ENCODE measurements around the gene REPIN1. TPM values are rescaled to one million over a fixed set of nuclear protein-coding genes. Genes with fewer than 3 reads are reported as not detected.

The REPIN1 gene
- polyA plus RNA-seq, 3 donors from 2014 or later = 40.6 to 86.0 (median 43.2) TPM

DNA sequence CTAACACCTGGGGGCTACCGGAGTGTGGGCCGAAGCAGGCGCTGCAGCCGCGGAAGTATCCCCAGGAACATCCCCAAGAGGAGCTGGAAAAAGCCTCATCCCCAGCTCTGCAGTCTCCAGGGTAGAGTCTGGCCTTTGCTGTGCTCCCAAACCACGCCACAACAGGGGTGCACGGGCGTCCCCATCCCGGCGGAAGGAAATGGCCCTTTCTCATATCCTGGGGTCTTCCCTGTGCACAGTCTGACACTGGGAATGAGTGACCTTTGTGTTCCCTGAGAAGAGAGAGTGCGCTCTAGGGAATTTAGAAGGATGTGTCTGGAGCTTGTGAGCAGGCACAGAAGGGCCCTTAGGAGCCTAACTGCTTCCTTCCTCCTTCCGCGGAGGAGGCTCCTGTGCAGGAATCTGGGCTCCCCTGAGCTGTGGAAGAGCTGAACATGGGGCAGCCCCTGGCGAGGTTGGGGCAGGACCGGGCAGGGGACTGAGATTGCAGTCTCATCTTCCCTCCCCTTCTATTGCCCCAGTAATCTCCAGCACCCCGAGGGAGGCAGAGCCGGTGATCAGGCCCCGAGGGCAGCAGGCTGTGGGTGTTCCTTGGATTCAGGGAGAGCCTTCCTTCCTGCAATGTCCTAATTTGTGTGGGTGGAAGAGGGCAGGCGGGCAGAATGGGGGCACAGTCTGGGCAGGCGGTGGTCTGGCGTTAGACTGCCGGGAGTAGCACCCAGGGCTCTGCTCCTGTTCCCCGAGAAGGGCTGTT, 1.3 kb downstream of the REPIN1 start:
- H3K36me3 Mint-ChIP-seq = peaks cover 0 to 4% (median 3%) of the 10 kb centered on the region in 3 donors
- peaks cover 33 to 45% of the 10 kb centered on the region in 2 donors for H3K4me1 Mint-ChIP-seq
- peaks cover 8 to 16% (median 8%) of the 10 kb centered on the region in 3 donors for H3K27me3 Mint-ChIP-seq (ENCODE audit: low read depth in 3 of 3)
- peak overlapping the region; percentile 94 to 98 (median 95) for H3K4me3 Mint-ChIP-seq
- no peaks in the 10 kb centered on the region for H3K9me3 Mint-ChIP-seq
- DNase-seq = no peak
- H3K27ac Mint-ChIP-seq = peak overlapping the region in 5 of 6 donors; percentile 86 to 96 (median 88)

GRCh38 chr7:150370612-150371071, 2.0 kb downstream of the REPIN1 start:
- peak overlapping the region; percentile 43 to 98 (median 95) for H3K4me3 Mint-ChIP-seq
- H3K4me1 Mint-ChIP-seq = peaks cover 33 to 45% of the 10 kb centered on the region in 2 donors
- H3K27me3 Mint-ChIP-seq (ENCODE audit: low read depth in 3 of 3) = peaks cover 7 to 16% (median 8%) of the 10 kb centered on the region in 3 donors
- H3K9me3 Mint-ChIP-seq = no peaks in the 10 kb centered on the region
- H3K36me3 Mint-ChIP-seq = peaks cover 0 to 4% (median 3%) of the 10 kb centered on the region in 3 donors
- DNase-seq = no peak
- peak overlapping the region in 4 of 6 donors; percentile 44 to 81 (median 70) for H3K27ac Mint-ChIP-seq

DNA sequence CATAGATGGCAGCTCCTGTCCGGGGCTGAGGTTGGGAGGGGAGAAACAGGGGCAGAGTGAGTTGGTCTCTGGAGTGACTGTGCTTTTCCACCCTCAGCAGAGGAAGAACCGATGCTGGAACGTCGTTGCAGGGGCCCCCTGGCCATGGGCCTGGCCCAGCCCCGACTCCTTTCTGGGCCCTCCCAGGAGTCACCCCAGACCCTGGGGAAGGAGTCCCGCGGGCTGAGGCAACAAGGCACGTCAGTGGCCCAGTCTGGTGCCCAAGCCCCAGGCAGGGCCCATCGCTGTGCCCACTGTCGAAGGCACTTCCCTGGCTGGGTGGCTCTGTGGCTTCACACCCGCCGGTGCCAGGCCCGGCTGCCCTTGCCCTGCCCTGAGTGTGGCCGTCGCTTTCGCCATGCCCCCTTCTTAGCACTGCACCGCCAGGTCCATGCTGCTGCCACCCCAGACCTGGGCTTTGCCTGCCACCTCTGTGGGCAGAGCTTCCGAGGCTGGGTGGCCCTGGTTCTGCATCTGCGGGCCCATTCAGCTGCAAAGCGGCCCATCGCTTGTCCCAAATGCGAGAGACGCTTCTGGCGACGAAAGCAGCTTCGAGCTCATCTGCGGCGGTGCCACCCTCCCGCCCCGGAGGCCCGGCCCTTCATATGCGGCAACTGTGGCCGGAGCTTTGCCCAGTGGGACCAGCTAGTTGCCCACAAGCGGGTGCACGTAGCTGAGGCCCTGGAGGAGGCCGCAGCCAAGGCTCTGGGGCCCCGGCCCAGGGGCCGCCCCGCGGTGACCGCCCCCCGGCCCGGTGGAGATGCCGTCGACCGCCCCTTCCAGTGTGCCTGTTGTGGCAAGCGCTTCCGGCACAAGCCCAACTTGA, 2.7 kb downstream of the REPIN1 start:
- Mint-ChIP-seq H3K27ac (peak overlapping the region in 3 of 6 donors; percentile 22 to 75 (median 44)), H3K9me3 (no peaks in the 10 kb centered on the region), H3K27me3 (ENCODE audit: low read depth in 3 of 3) (peaks cover 7 to 16% (median 8%) of the 10 kb centered on the region in 3 donors), H3K4me1 (peaks cover 36 to 45% of the 10 kb centered on the region in 2 donors), H3K36me3 (peaks cover 0 to 4% (median 3%) of the 10 kb centered on the region in 3 donors), H3K4me3 (peak overlapping the region in 1 of 5 donors; percentile 95)
- peak in 1 of 3 donors; percentile 14 for DNase-seq

GRCh38 chr7:150371996-150372270, 3.3 kb downstream of the REPIN1 start:
- H3K27me3 Mint-ChIP-seq (ENCODE audit: low read depth in 3 of 3) = peaks cover 7 to 16% (median 8%) of the 10 kb centered on the region in 3 donors
- H3K27ac Mint-ChIP-seq = no peak overlapping the region
- H3K9me3 Mint-ChIP-seq = no peaks in the 10 kb centered on the region
- no peak for DNase-seq
- no peak overlapping the region for H3K4me3 Mint-ChIP-seq
- H3K36me3 Mint-ChIP-seq = peaks cover 0 to 4% (median 3%) of the 10 kb centered on the region in 3 donors
- peaks cover 36 to 45% of the 10 kb centered on the region in 2 donors for H3K4me1 Mint-ChIP-seq

- Mint-ChIP-seq H3K4me3 (no peak overlapping the region), H3K9me3 (no peaks in the 10 kb centered on the region), H3K27ac (peak overlapping the region in 2 of 6 donors; percentile 22 to 28), H3K36me3 (peaks cover 0 to 4% (median 3%) of the 10 kb centered on the region in 3 donors), H3K27me3 (ENCODE audit: low read depth in 3 of 3) (peaks cover 7 to 16% (median 8%) of the 10 kb centered on the region in 3 donors), H3K4me1 (peaks cover 39 to 45% of the 10 kb centered on the region in 2 donors)
- DNase-seq = no peak
Measured at GRCh38 chr7:150372271-150373048, 3.8 kb downstream of the REPIN1 start.

DNA sequence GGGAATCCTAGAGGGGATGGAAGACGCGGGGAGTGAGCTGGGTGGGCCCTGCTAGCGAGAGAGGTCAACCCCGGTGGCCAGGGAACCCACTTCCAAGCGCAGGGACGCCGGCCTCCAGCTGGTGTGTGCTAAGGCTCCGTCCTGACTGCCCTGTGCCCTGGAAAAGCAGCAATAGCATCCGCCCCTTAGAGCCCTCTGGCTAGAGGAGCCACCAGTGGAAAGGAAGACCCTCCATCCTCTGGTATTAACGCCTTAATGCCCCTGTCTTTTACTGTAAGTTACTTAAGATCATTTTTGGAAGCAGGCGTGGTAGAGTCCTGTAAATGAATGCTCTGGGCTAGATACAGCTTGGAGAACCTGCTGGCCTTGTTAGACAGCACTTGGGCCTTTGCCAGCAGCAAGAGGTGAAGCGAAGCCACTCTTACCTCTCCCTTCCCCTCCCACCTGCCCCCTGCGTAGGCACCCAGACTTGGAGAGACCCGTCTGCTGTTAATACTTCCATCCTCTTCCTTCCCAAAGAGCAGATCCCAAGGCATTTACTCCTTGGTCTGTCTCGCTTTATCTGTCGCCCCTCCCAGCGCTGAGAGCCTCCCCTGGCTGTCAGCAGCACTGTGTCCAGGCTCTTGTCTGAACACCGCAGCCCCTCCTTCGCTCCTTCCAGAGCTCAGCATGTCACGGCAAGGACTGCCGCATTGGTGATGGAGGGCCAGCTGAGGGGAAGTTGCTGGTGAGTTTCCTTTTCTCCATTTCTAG, 4.6 kb downstream of the REPIN1 start:
- Mint-ChIP-seq H3K36me3 (peaks cover 0 to 4% (median 3%) of the 10 kb centered on the region in 3 donors), H3K4me3 (no peak overlapping the region), H3K27me3 (ENCODE audit: low read depth in 3 of 3) (peaks cover 1 to 14% (median 10%) of the 10 kb centered on the region in 3 donors), H3K9me3 (no peaks in the 10 kb centered on the region), H3K4me1 (peaks cover 42 to 46% of the 10 kb centered on the region in 2 donors), H3K27ac (peak overlapping the region in 2 of 6 donors; percentile 18 to 28)
- no peak for DNase-seq

DNA sequence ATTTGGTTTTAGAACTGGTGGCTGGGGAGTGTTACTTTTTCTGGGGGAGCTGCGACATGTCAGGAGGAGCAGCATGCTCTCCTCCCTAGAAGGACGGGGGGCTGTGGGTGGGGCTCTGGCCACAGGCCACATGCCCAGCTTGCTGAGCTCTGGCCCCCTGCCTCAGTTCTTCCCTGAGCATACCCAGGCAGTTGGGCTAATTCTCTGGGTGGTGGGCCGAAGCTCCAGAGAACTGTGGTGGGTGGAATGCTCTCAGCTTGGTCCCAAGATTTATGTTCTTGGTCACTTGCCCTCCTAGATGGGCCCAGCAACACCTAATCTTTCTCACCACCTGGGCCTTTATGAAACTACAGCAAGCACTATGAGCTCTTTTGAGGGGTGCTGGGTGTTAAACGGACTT, 5.4 kb downstream of the REPIN1 start:
- no peak for DNase-seq
- Mint-ChIP-seq H3K27ac (peak overlapping the region in 2 of 6 donors; percentile 18 to 48), H3K36me3 (peaks cover 0 to 4% (median 3%) of the 10 kb centered on the region in 3 donors), H3K4me3 (no peak overlapping the region), H3K27me3 (ENCODE audit: low read depth in 3 of 3) (peaks cover 0 to 17% (median 11%) of the 10 kb centered on the region in 3 donors), H3K9me3 (no peaks in the 10 kb centered on the region), H3K4me1 (peaks cover 44 to 48% of the 10 kb centered on the region in 2 donors)

DNA sequence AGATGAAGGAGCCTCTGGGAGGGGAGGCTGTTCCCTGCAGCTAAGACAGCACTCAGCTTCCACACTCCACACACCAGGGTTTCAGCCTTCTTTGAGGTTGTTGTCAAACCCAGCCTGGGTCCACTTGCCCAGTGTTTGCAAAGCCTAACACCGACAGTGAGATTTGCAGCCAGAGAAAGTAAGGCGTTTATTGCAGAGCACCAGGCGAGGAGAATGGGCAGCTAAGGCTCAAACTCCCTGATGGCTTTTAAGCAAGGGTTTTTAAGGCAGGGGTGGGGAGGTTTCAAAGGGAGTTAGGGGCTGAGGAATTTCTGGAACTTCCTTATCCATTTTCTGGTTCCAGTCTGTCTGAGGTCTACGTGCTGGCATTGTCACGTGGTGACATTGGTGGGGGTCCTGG, 5.8 kb downstream of the REPIN1 start:
- H3K4me3 Mint-ChIP-seq = no peak overlapping the region
- peak overlapping the region in 2 of 6 donors; percentile 18 to 48 for H3K27ac Mint-ChIP-seq
- peaks cover 0 to 13% (median 7%) of the 10 kb centered on the region in 3 donors for H3K27me3 Mint-ChIP-seq (ENCODE audit: low read depth in 3 of 3)
- peaks cover 39 to 44% of the 10 kb centered on the region in 2 donors for H3K4me1 Mint-ChIP-seq
- H3K36me3 Mint-ChIP-seq = peaks cover 0 to 4% (median 3%) of the 10 kb centered on the region in 3 donors
- no peaks in the 10 kb centered on the region for H3K9me3 Mint-ChIP-seq
- DNase-seq = no peak

- H3K36me3 Mint-ChIP-seq = peaks cover 0 to under 1% (median under 1%) of the 10 kb centered on the region in 3 donors
- DNase-seq = no peak
- no peaks in the 10 kb centered on the region for H3K9me3 Mint-ChIP-seq
- peak overlapping the region in 4 of 6 donors; percentile 16 to 64 (median 30) for H3K27ac Mint-ChIP-seq
- H3K4me3 Mint-ChIP-seq = peak overlapping the region in 1 of 5 donors; percentile 3
- H3K4me1 Mint-ChIP-seq = peaks cover 38 to 42% of the 10 kb centered on the region in 2 donors
- peaks cover 2 to 10% (median 6%) of the 10 kb centered on the region in 3 donors for H3K27me3 Mint-ChIP-seq (ENCODE audit: low read depth in 3 of 3)
Measured at GRCh38 chr7:150375662-150376521, 7.3 kb downstream of the REPIN1 start.

- Mint-ChIP-seq H3K4me1 (peaks cover 36 to 39% of the 10 kb centered on the region in 2 donors), H3K27ac (peak overlapping the region in 1 of 6 donors; percentile 40), H3K27me3 (ENCODE audit: low read depth in 3 of 3) (peaks cover 2 to 10% (median 6%) of the 10 kb centered on the region in 3 donors), H3K4me3 (no peak overlapping the region), H3K36me3 (no peaks in the 10 kb centered on the region), H3K9me3 (no peaks in the 10 kb centered on the region)
- DNase-seq = no peak
Measured at GRCh38 chr7:150376560-150376959, 7.9 kb downstream of the REPIN1 start.

DNA sequence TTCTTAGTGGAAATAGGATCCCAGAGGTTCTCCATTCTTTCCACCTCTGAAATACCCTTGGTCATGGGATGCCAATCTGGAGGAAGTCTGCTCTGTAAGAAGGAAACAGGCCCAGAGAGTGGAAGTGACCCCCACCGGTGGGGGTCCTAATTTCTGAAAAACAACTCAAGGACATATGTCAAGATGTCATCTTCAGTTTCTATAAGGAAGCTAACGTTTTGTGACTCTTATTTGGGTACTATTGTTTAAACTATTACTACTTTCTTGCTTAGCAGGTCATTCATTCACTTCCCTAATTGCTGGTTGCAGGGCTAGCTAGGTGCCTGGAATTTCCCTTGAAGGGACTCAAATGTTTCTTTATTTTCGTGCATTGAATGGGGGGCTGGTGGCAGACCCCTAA, 8.6 kb downstream of the REPIN1 start:
- peak overlapping the region in 2 of 5 donors; percentile 83 to 86 for H3K4me3 Mint-ChIP-seq
- no peak for DNase-seq
- peaks cover 2 to 10% (median 6%) of the 10 kb centered on the region in 3 donors for H3K27me3 Mint-ChIP-seq (ENCODE audit: low read depth in 3 of 3)
- no peaks in the 10 kb centered on the region for H3K9me3 Mint-ChIP-seq
- H3K36me3 Mint-ChIP-seq = no peaks in the 10 kb centered on the region
- peaks cover 36 to 39% of the 10 kb centered on the region in 2 donors for H3K4me1 Mint-ChIP-seq
- peak overlapping the region in 4 of 6 donors; percentile 86 to 92 (median 90) for H3K27ac Mint-ChIP-seq

GRCh38 chr7:150377635-150378034, 9.0 kb downstream of the REPIN1 start:
- Mint-ChIP-seq H3K36me3 (no peaks in the 10 kb centered on the region), H3K4me3 (peak overlapping the region; percentile 83 to 86 (median 86)), H3K4me1 (peaks cover 36 to 39% of the 10 kb centered on the region in 2 donors)

More at GRCh38 chr7:150377635-150378034, 9.0 kb downstream of the REPIN1 start:
- H3K27me3 Mint-ChIP-seq (ENCODE audit: low read depth in 3 of 3) = peaks cover 2 to 10% (median 6%) of the 10 kb centered on the region in 3 donors
- no peak for DNase-seq
- H3K9me3 Mint-ChIP-seq = no peaks in the 10 kb centered on the region
- peak overlapping the region; percentile 82 to 93 (median 90) for H3K27ac Mint-ChIP-seq
